ENCODE measurements around the gene SLC11A1.

The SLC11A1 gene

DNA sequence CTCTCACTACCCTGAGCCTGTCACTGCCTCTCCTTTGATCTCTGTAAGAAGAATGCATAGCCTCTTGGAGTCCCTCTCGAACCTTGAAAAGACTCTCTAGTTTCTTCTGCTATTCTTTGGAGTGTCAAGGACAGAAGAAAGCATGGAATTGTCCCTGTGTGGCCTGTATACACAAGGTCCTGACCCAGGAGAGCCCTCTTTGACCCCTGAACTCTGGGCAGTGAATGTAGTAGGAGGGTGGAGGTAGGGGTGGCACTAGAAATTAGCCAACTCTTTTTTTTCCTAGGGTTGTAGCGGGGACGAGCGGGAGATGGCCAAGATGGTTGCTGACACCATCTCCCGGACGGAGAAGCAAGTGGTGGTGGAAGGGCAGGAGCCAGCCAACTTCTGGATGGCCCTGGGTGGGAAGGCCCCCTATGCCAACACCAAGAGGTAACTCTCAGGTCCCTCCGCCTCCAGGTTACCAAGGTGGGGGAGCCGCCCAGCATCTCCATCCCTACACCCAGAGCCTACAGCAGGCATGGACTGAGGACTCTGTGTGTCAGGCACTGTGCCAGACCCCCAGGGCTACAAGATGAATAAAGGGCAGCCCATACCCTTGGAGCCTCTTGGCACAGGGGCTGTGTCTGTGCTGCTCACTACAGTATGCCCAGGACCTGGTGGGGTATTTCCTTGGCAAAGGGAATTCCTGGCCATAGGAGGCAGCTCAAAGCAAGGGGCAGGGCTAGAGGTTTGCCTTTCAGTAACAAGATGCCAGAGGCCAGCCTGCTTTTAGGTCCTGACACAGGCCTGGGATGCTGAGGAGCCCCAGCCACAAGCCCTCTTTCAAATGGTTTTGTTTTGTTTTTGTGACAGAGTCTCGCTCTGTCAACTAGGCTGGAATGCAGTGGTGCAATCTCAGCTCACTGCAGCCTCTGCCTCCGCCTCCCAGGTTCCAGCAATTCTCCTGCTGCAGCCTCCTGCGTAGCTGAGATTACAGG is 53.2 kb downstream of the SLC11A1 start:
- DNase-seq (ENCODE audit: low read depth): no peak

DNA sequence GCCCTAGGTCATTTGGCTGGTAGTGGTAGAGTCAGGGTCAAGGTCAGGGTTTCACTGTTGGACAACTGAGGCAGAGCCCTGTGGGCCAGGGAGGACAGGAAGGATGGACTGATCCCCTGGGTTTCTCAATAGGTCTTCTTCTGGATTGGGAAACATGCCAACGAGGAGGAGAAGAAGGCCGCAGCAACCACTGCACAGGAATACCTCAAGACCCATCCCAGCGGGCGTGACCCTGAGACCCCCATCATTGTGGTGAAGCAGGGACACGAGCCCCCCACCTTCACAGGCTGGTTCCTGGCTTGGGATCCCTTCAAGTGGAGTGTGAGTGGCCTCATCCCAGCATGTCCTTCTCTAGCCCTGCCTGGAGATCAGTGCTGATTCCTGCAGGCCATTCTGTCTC is 54.9 kb downstream of the SLC11A1 start:
- DNase-seq (ENCODE audit: low read depth): no peak

DNA sequence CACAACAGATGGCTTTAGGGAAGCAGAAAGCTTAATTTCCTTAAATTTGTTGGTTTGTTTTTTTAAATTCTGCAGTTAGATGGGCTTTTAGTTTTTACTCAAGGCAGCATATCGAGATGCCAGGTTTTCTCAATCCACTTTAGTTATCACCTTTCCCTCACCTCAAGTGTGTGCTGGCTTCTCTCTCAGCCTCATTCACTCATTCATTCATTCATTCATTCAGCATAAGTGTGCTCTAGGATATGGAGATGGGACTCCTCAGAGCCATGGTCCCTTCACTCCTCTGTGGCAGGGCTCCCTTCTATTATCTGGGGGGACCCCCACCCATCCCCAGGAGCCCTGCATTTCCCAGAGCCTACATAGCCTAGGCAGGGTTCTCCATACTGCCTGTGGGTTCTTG is 55.9 kb downstream of the SLC11A1 start:
- DNase-seq (ENCODE audit: low read depth): no peak

DNA sequence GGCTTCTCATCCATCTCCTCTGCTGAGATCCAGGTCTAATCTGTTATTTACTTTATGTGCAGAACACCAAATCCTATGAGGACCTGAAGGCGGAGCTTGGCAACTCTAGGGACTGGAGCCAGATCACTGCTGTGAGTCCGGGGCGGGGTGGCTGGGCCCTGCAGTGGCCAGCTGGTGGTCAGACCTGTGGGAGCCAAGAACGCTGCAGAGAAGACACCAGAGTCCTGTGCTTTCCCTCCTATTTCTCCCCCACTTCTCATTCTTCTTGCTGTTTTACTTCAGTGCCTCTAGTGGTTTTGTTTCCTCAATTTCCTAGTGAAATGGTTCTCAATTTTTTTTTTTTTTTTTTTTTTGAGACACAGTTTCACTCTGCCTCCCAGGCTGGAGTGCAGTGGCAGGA is 56.5 kb downstream of the SLC11A1 start:
- no peak for DNase-seq (ENCODE audit: low read depth)

DNA sequence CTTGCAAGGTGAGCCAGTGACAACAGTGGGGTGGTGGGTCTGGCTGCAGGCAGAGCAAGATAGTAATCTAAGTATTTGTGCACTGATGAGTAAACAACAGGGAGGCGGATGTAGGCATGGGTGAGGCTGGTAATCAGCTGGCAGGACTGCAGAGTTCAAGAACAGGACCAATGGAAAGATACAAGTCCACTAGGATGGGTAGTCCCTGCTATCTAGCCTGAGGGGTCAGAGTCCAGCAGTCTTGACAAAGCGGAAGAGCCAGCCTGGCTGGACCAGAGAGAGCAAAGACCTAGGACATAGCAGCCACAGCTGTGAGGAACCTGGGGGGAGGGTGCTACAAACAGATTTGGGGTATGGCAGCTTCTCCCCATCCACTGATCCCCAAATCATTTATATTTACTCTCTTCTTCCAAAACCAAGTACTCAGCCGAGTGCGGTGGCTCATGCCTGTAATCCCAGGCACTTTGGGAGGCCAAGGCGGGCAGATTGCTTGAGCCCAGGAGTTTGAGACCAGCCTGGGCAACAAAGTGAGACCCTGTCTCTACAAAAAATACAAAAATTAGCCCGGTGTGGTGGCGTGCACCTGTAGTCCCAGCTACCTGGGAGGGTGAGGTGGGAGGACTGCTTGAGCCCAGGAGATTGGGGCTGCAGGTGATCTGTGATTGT is 62.8 kb downstream of the SLC11A1 start:
- DNase-seq (ENCODE audit: low read depth): no peak

DNA sequence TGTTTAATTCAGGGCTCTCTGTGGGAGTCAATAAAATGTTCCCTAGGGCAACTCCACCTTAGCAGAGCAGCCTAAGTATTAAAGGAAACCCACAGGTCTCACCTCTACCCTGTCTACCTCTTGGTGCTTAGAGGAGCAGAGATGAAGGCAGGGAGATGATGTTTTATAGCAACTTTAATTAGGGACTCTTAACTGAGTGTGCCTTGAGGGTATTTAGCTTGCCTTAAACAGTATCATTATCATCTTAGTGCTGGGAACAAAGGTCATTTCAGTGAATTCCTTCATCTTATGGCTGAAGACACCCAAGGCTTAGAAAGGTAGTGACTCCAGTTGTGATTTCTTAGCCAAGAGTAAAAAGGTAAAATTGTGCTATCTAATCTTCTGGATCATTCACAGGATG is 63.5 kb downstream of the SLC11A1 start:
- no peak for DNase-seq (ENCODE audit: low read depth)

Data from CMK (cell line).